Chondrocyte (in vitro differentiated cells): ENCODE data around the gene PPIE. TPM values are rescaled to one million over a fixed set of nuclear protein-coding genes. Genes with fewer than 3 reads are reported as not detected.

Experiments used
- DNase-seq: peaks from one replicate; pipeline ENCODE4 v3.0.0; 2021; ENCODE audit warnings: mixed read lengths, low spot score
- H3K27ac Mint-ChIP-seq: one replicate; pipeline ENCODE4 v1.8.0; 2021; ENCODE audit warnings: mild to moderate bottlenecking, moderate library complexity, mixed read lengths; ENCODE audit not compliant: unreplicated experiment
- H3K27me3 Mint-ChIP-seq: 2 replicates; pipeline ENCODE4 v1.8.0; 2021; ENCODE audit warnings: low read depth, mixed read lengths
- H3K36me3 Mint-ChIP-seq: 2 replicates; pipeline ENCODE4 v1.8.0; 2021; ENCODE audit warnings: low read depth, mixed read lengths
- H3K4me1 Mint-ChIP-seq: 2 replicates; pipeline ENCODE4 v1.8.0; 2021; ENCODE audit warnings: low read depth, mild to moderate bottlenecking, mixed read lengths
- H3K4me3 Mint-ChIP-seq: one replicate; pipeline ENCODE4 v1.8.0; 2021; ENCODE audit warnings: mild to moderate bottlenecking, moderate library complexity, mixed read lengths; ENCODE audit not compliant: unreplicated experiment
- H3K9me3 Mint-ChIP-seq: 2 replicates; pipeline ENCODE4 v1.8.0; 2021; ENCODE audit warnings: low read depth, mixed read lengths
- CTCF ChIP-seq: fragments of 200-600 bp; sonication (generic); IDR thresholded peaks from 2 replicates; pipeline ENCODE4 v1.5.0; 2021; ENCODE audit warnings: antibody characterized with exemption, mild to moderate bottlenecking, moderate library complexity
- total RNA-seq: library from RNA; stranded (reverse); gene quantifications from 3 replicates; pipeline ENCODE4 v1.2.1, GENCODE V29; 2021

PPIE gene
- total RNA-seq, 1 donor from 2014 or later, result 31.5 TPM

- H3K4me3 Mint-ChIP-seq, result no peak overlapping the region
These were observed 10.8 kb upstream of the PPIE start for GRCh38 chr1:39727932-39728317.

GRCh38 chr1:39729030-39729429 lies 9.7 kb upstream of the PPIE start:
- DNase-seq, result no peak
- no peaks in the 10 kb centered on the region for H3K9me3 Mint-ChIP-seq
- H3K4me1 Mint-ChIP-seq, result peaks cover 4% of the 10 kb centered on the region
- no peaks in the 10 kb centered on the region for H3K36me3 Mint-ChIP-seq
- TF ChIP-seq CTCF, result no peak
- peaks cover 56% of the 10 kb centered on the region for H3K27me3 Mint-ChIP-seq
- no peak overlapping the region for H3K4me3 Mint-ChIP-seq
- no peak overlapping the region for H3K27ac Mint-ChIP-seq

More at GRCh38 chr1:39727932-39728317, 10.8 kb upstream of the PPIE start:
- no peak for DNase-seq
- H3K27me3 Mint-ChIP-seq, result peaks cover 54% of the 10 kb centered on the region
- no peaks in the 10 kb centered on the region for H3K36me3 Mint-ChIP-seq
- no peak overlapping the region for H3K27ac Mint-ChIP-seq
- H3K4me1 Mint-ChIP-seq, result no peaks in the 10 kb centered on the region
- no peak for TF ChIP-seq CTCF
- H3K9me3 Mint-ChIP-seq, result no peaks in the 10 kb centered on the region

GRCh38 chr1:39729842-39730241 lies 8.8 kb upstream of the PPIE start:
- Mint-ChIP-seq H3K36me3 (no peaks in the 10 kb centered on the region), H3K27ac (no peak overlapping the region), H3K4me1 (peaks cover 4% of the 10 kb centered on the region), H3K27me3 (peaks cover 48% of the 10 kb centered on the region), H3K4me3 (no peak overlapping the region), H3K9me3 (no peaks in the 10 kb centered on the region)
- no peak for DNase-seq
- no peak for TF ChIP-seq CTCF

GRCh38 chr1:39732730-39733129 lies 6.0 kb upstream of the PPIE start:
- H3K27ac Mint-ChIP-seq, result no peak overlapping the region
- peaks cover 37% of the 10 kb centered on the region for H3K27me3 Mint-ChIP-seq
- H3K9me3 Mint-ChIP-seq, result no peaks in the 10 kb centered on the region
- peaks cover 4% of the 10 kb centered on the region for H3K4me1 Mint-ChIP-seq
- no peak overlapping the region for H3K4me3 Mint-ChIP-seq
- H3K36me3 Mint-ChIP-seq, result peaks cover 1% of the 10 kb centered on the region
- no peak for TF ChIP-seq CTCF
- DNase-seq, result no peak

- Mint-ChIP-seq H3K4me1 (peaks cover 4% of the 10 kb centered on the region), H3K36me3 (peaks cover 1% of the 10 kb centered on the region), H3K4me3 (no peak overlapping the region), H3K9me3 (no peaks in the 10 kb centered on the region), H3K27ac (no peak overlapping the region), H3K27me3 (peaks cover 33% of the 10 kb centered on the region)
- TF ChIP-seq CTCF, result no peak
- DNase-seq, result no peak
These were observed 5.5 kb upstream of the PPIE start for GRCh38 chr1:39733161-39733560.
